Caco-2 (cell line): Measurements from ENCODE around the gene CBFA2T2. TPM values are rescaled to one million over a fixed set of nuclear protein-coding genes. Genes with fewer than 3 reads are reported as not detected.

Experiments
- BruUV-seq: library from RNA; stranded (reverse); fragments of 400-500 nt; replicated peaks from 2 replicates; lab custom pipeline; 2021; lab: Mats Ljungman, UMichigan
- CTCF ChIA-PET: fragments of 300-600 bp; sonication (Branson Sonifier 250); formaldehyde crosslinking; loops from one replicate; lab custom pipeline; 2022; ENCODE audit warnings: antibody characterized with exemption; lab: Charles Lee
- POLR2A ChIA-PET: fragments of 300-600 bp; sonication (Branson Sonifier 250); formaldehyde crosslinking; loops from one replicate; lab custom pipeline; 2022; ENCODE audit warnings: antibody characterized with exemption; lab: Charles Lee
- DNase-seq, 2 experiments: peaks; one replicate each; pipeline versions ENCODE4 v3.0.0 to v3.0.0-alpha.2; 2020 to 2022
- H3K27me3 ChIP-seq: replicated peaks from 2 replicates; pipeline ENCODE4 v1.6.0; 2011; ENCODE audit warnings: low read length; ENCODE audit not compliant: control insufficient read depth, insufficient read depth
- H3K36me3 ChIP-seq: 2 replicates; pipeline ENCODE4 v1.5.1; 2011; ENCODE audit warnings: low read length; ENCODE audit not compliant: control insufficient read depth, insufficient read depth
- H3K4me1 ChIP-seq: fragments of 250-450 bp; sonication (Bioruptor Pico); 2 replicates; pipeline ENCODE4 v1.5.1; 2020; ENCODE audit warnings: mild to moderate bottlenecking
- H3K4me3 ChIP-seq: 2 replicates; pipeline ENCODE4 v1.5.1; 2011; ENCODE audit warnings: low read depth, mild to moderate bottlenecking, control low read depth, low read length
- H3K9me3 ChIP-seq: fragments of 250-450 bp; sonication (Bioruptor Pico); 2 replicates; pipeline ENCODE4 v1.5.1; 2020; ENCODE audit warnings: mild to moderate bottlenecking, moderate library complexity
- H3K27ac Mint-ChIP-seq: one replicate; pipeline ENCODE4 v1.8.0; 2022; ENCODE audit warnings: mixed read lengths; ENCODE audit not compliant: unreplicated experiment
- H3K27me3 Mint-ChIP-seq: one replicate; pipeline ENCODE4 v1.8.0; 2022; ENCODE audit warnings: mixed read lengths; ENCODE audit not compliant: insufficient read depth, unreplicated experiment
- H3K36me3 Mint-ChIP-seq: one replicate; pipeline ENCODE4 v1.8.0; 2022; ENCODE audit warnings: mild to moderate bottlenecking, mixed read lengths; ENCODE audit not compliant: insufficient read depth, unreplicated experiment
- H3K4me1 Mint-ChIP-seq: one replicate; pipeline ENCODE4 v1.8.0; 2022; ENCODE audit warnings: low read depth, mixed read lengths; ENCODE audit not compliant: unreplicated experiment
- H3K4me3 Mint-ChIP-seq: one replicate; pipeline ENCODE4 v1.8.0; 2022; ENCODE audit warnings: mild to moderate bottlenecking, moderate library complexity, mixed read lengths; ENCODE audit not compliant: unreplicated experiment
- H3K9me3 Mint-ChIP-seq: one replicate; pipeline ENCODE4 v1.8.0; 2022; ENCODE audit warnings: mixed read lengths; ENCODE audit not compliant: unreplicated experiment
- CTCF ChIP-seq, 2 experiments: fragments of 200-600 bp in 1 of 2; IDR thresholded peaks; 1 replicate in 1 of 2; 2 replicates in 1 of 2; pipeline versions ENCODE4 v1.5.1 to v1.8.0; 2011 to 2022; ENCODE audit warnings: antibody characterized with exemption in 1 of 2, control low read depth in 1 of 2, inconsistent platforms in 1 of 2, low read depth in 1 of 2, low read length in 1 of 2, mild to moderate bottlenecking in 1 of 2, moderate library complexity in 1 of 2; ENCODE audit not compliant: insufficient read depth in 1 of 2, severe bottlenecking in 1 of 2, unreplicated experiment in 1 of 2
- intact Hi-C: fragments of 100-400 bp; cut with micrococcal nuclease; formaldehyde crosslinking; loops from one replicate; pipeline ENCODE4 v1.10.0; 2022; ENCODE audit not compliant: unreplicated experiment
- total RNA-seq: library from RNA; stranded (reverse); gene quantifications from 2 replicates; pipeline ENCODE4 v1.2.3, GENCODE V29; 2022

Gene CBFA2T2
- total RNA-seq, 1 experiment from 2014 or later = 30.6 TPM

- H3K4me3 ChIP-seq = no peak overlapping the region
- Mint-ChIP-seq H3K4me1 (peaks cover 18% of the 10 kb centered on the region), H3K27ac (no peak overlapping the region), H3K9me3 (no peaks in the 10 kb centered on the region), H3K36me3 (no peaks in the 10 kb centered on the region), H3K27me3 (no peaks in the 10 kb centered on the region), H3K4me3 (no peak overlapping the region)
- H3K9me3 ChIP-seq = no peaks in the 10 kb centered on the region
- TF ChIP-seq CTCF (IDR thresholded peaks at IDR 0.05; ENCODE audit: insufficient read depth in 1 of 2, low read depth in 1 of 2, low read length in 1 of 2, severe bottlenecking in 1 of 2, unreplicated experiment in 1 of 2) = no peak
- BruUV-seq = no TSS peak
- intact Hi-C loops = no loop called here
- ChIA-PET CTCF (no interaction called here), POLR2A (no interaction called here)
- H3K4me1 ChIP-seq = peaks cover 13% of the 10 kb centered on the region
- DNase-seq = no peak
- H3K36me3 ChIP-seq = no peaks in the 10 kb centered on the region
- H3K27me3 ChIP-seq = no peaks in the 10 kb centered on the region
Measured at GRCh38 chr20:33539129-33539528, 49.2 kb downstream of the CBFA2T2 start.

DNA sequence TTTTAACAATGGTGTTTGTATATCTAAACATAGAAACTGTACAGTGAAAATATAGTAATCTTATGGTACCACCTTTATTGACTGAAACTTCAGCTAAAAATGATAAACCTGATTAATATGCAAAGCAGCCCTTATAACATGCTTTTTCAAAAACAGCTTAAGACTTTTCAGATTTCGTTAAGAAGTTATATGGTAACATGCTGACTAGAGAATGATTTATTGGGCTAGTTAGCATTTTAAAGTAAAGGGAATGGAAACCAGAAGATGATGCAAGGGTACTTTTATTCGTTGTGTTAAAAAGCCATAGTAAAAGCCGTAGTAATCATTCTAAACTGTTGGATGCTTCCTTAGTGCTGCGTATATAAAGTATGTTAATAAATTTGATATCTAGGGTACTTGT lies 50.5 kb downstream of the CBFA2T2 start:
- peaks cover 13% of the 10 kb centered on the region for H3K4me1 ChIP-seq
- no TSS peak for BruUV-seq
- Mint-ChIP-seq H3K4me3 (no peak overlapping the region), H3K27ac (no peak overlapping the region), H3K9me3 (no peaks in the 10 kb centered on the region), H3K36me3 (no peaks in the 10 kb centered on the region), H3K4me1 (peaks cover 18% of the 10 kb centered on the region), H3K27me3 (no peaks in the 10 kb centered on the region)
- CTCF ChIA-PET = no interaction called here
- DNase-seq = no peak
- intact Hi-C loops = no loop called here
- H3K4me3 ChIP-seq = no peak overlapping the region
- H3K27me3 ChIP-seq = no peaks in the 10 kb centered on the region
- POLR2A ChIA-PET = no interaction called here
- no peaks in the 10 kb centered on the region for H3K9me3 ChIP-seq
- no peak for TF ChIP-seq CTCF (IDR thresholded peaks at IDR 0.05; ENCODE audit: insufficient read depth in 1 of 2, low read depth in 1 of 2, low read length in 1 of 2, severe bottlenecking in 1 of 2, unreplicated experiment in 1 of 2)
- no peaks in the 10 kb centered on the region for H3K36me3 ChIP-seq

DNA sequence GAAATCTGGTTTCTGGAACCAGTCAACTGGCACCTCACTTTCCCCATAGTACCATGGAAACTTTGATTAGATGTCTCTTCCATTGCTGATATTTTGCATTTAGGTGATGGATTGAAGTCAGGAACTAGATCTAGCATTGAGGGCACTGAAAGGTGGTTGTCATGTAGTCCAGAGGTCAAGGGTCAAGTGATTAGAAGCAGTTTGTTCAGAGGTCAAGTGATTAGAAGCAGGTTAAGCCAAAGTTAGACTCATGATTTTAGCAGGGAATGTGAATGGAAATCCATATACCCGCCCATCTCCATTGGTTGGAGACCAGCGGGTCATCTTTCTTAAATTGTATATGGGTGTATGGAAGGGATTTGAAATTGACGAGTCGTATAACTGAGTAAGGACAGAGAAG lies 51.2 kb downstream of the CBFA2T2 start:
- no peak overlapping the region for H3K4me3 Mint-ChIP-seq
- no peaks in the 10 kb centered on the region for H3K36me3 Mint-ChIP-seq
- POLR2A ChIA-PET = no interaction called here
- no peaks in the 10 kb centered on the region for H3K9me3 Mint-ChIP-seq
- no peaks in the 10 kb centered on the region for H3K36me3 ChIP-seq
- H3K27ac Mint-ChIP-seq = no peak overlapping the region
- no peaks in the 10 kb centered on the region for H3K27me3 ChIP-seq
- no peaks in the 10 kb centered on the region for H3K27me3 Mint-ChIP-seq
- H3K4me1 ChIP-seq = peaks cover 13% of the 10 kb centered on the region
- intact Hi-C loops = no loop called here
- no peak for DNase-seq
- BruUV-seq = no TSS peak
- H3K4me1 Mint-ChIP-seq = peaks cover 18% of the 10 kb centered on the region
- CTCF ChIA-PET = no interaction called here
- H3K9me3 ChIP-seq = no peaks in the 10 kb centered on the region
- TF ChIP-seq CTCF (IDR thresholded peaks at IDR 0.05; ENCODE audit: insufficient read depth in 1 of 2, low read depth in 1 of 2, low read length in 1 of 2, severe bottlenecking in 1 of 2, unreplicated experiment in 1 of 2) = no peak
- H3K4me3 ChIP-seq = no peak overlapping the region
